Karpas-422 (cell line): ENCODE data around the gene GOLGA8K. TPM values are rescaled to one million over a fixed set of nuclear protein-coding genes. Genes with fewer than 3 reads are reported as not detected.
"Not testable (repeated sequence)": the region's sequence is repeated elsewhere in the genome, so short reads cannot be mapped to it uniquely, and the experiment has no call there.

Experiments used
- DNase-seq: peaks from one replicate; pipeline ENCODE4 v3.0.0-alpha.2; 2015
- H2AFZ ChIP-seq: fragments of 200-600 bp; sonication (generic); 2 replicates; pipeline ENCODE4 v1.6.1; 2014; ENCODE audit warnings: antibody characterized with exemption, low read length, mixed read lengths
- H3K27ac ChIP-seq: fragments of 200-600 bp; sonication (generic); 2 replicates; pipeline ENCODE4 v1.5.1; 2014; ENCODE audit warnings: mild to moderate bottlenecking, low read length, moderate library complexity
- H3K27me3 ChIP-seq: fragments of 200-600 bp; sonication (generic); 2 replicates; pipeline ENCODE4 v1.6.1; 2014; ENCODE audit warnings: low read length, mixed read lengths
- H3K36me3 ChIP-seq: fragments of 200-600 bp; sonication (generic); 2 replicates; pipeline ENCODE4 v1.6.1; 2014; ENCODE audit warnings: low read length, mixed read lengths; ENCODE audit not compliant: insufficient read depth
- H3K4me1 ChIP-seq: fragments of 200-600 bp; sonication (generic); 2 replicates; pipeline ENCODE4 v1.6.1; 2014; ENCODE audit warnings: mild to moderate bottlenecking, low read length, mixed read lengths
- H3K4me2 ChIP-seq: fragments of 200-600 bp; sonication (generic); 2 replicates; pipeline ENCODE4 v1.6.1; 2014; ENCODE audit warnings: low read length, low read depth, mild to moderate bottlenecking; ENCODE audit not compliant: poor library complexity, severe bottlenecking
- H3K4me3 ChIP-seq: fragments of 200-600 bp; sonication (generic); 2 replicates; pipeline ENCODE4 v1.5.1; 2014; ENCODE audit warnings: mild to moderate bottlenecking, antibody characterized with exemption, low read length, mixed read lengths
- H3K79me2 ChIP-seq: fragments of 200-600 bp; sonication (generic); 2 replicates; pipeline ENCODE4 v1.6.1; 2014; ENCODE audit warnings: mild to moderate bottlenecking, low read length, mixed read lengths
- H3K9ac ChIP-seq: fragments of 200-600 bp; sonication (generic); 2 replicates; pipeline ENCODE4 v1.6.0; 2014; ENCODE audit warnings: low read length
- H3K9me2 ChIP-seq: fragments of 200-600 bp; sonication (generic), shearing (Covaris generic); replicated peaks from 2 replicates; pipeline ENCODE4 v1.6.0; 2014; ENCODE audit warnings: mild to moderate bottlenecking, low read length, moderate library complexity; ENCODE audit not compliant: insufficient read depth
- H3K9me3 ChIP-seq: fragments of 300-700, 200-600 bp; sonication (generic); 2 replicates; pipeline ENCODE4 v1.6.1; 2014; ENCODE audit warnings: low read length, mixed read lengths
- H4K20me1 ChIP-seq: fragments of 200-600 bp; sonication (generic); 2 replicates; pipeline ENCODE4 v1.6.1; 2014; ENCODE audit warnings: mild to moderate bottlenecking, antibody characterized with exemption, low read length, low read depth; ENCODE audit not compliant: insufficient read depth
- total RNA-seq: library from RNA; depleted of rRNA; stranded (reverse); fragments of >200 nt; shearing (Covaris generic); gene quantifications from 2 replicates; pipeline ENCODE4 v1.2.3, GENCODE V29; 2014; ENCODE audit warnings: low replicate concordance

The GOLGA8K gene
- total RNA-seq, 1 experiment from 2014 or later, result not detected

DNA sequence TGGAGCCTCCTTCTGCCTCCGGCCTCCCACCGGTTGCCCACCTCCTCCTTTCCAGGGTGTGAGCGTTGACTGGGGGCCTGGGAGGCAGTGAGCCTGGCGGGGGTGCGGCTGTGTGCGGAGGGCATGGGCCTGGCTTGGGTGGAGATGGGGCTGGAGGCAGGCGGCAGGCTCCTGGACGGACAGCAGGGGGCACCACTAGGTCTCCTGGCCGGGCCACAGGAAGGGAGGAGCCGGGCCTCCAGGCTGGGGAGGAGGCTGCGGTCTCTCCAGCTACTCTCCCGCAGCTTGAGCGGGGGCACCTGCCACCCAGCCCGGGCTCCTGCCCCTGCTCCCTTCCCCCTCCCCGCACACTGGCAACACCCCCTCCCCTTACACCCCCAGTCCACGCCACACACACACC is 38.1 kb downstream of the GOLGA8K start:
- not testable (repeated sequence) for H3K36me3 ChIP-seq, H3K27me3 ChIP-seq, H3K27ac ChIP-seq, H3K4me1 ChIP-seq, H3K9ac ChIP-seq, H4K20me1 ChIP-seq, H3K79me2 ChIP-seq, H3K4me2 ChIP-seq, H3K4me3 ChIP-seq, H3K9me3 ChIP-seq, DNase-seq, H3K9me2 ChIP-seq, H2AFZ ChIP-seq

DNA sequence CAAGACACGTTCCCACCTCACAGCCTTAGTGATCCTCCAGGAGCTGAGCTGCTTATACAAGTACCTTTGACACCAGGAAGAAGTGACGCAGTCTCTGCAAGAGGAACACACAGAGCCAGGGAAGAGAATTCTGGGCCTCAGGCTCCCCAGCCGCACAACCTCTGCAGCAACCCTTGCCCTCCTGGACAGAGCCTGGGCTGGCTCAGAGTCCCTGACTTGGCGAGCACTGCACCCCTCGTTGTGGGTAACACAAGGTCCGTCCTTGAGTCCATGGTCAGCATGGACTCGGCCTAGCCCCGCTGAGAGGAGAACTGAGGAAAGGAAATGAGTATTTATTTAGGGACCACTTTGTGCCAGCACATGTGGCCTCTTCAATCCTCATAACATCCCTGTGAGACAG is 39.6 kb downstream of the GOLGA8K start:
- not testable (repeated sequence) for DNase-seq, H3K9ac ChIP-seq, H2AFZ ChIP-seq

DNA sequence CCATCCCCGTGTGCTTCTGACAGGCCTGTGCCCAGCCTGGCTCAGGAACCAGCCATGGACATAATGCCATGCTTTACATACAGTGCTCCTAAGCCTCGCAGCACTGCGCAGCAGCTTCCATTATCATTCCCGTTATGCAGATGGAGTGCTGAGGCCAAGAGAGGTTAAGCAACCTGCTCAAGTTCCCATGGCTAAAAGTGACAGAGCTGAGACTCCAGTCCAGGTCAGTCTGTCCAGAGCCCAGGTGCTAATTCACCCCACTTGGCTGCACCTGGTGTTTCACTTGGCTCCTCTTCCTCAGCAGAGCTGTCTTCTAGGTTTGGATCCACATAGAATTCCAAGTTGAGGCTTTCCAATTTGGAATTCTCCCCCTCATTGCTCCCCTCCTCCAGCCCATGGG is 41.4 kb downstream of the GOLGA8K start:
- H3K79me2 ChIP-seq, H3K4me3 ChIP-seq, H3K9me3 ChIP-seq, H3K36me3 ChIP-seq, H3K9me2 ChIP-seq, H3K4me1 ChIP-seq, H2AFZ ChIP-seq, H3K9ac ChIP-seq, H3K27me3 ChIP-seq, H3K4me2 ChIP-seq, H3K27ac ChIP-seq, DNase-seq, H4K20me1 ChIP-seq: not testable (repeated sequence)

More for the DNA sequence above, 39.6 kb downstream of the GOLGA8K start:
- H3K9me3 ChIP-seq, H3K27ac ChIP-seq, H3K4me3 ChIP-seq, H3K4me1 ChIP-seq, H3K4me2 ChIP-seq, H3K79me2 ChIP-seq, H3K9me2 ChIP-seq, H4K20me1 ChIP-seq, H3K27me3 ChIP-seq, H3K36me3 ChIP-seq: not testable (repeated sequence)

GRCh38 chr15:32358462-32358861 is 44.6 kb downstream of the GOLGA8K start:
- H4K20me1 ChIP-seq, H3K9me2 ChIP-seq, H3K27me3 ChIP-seq, H2AFZ ChIP-seq, H3K9ac ChIP-seq, H3K4me3 ChIP-seq, H3K9me3 ChIP-seq, H3K4me2 ChIP-seq, H3K27ac ChIP-seq, DNase-seq, H3K79me2 ChIP-seq, H3K36me3 ChIP-seq, H3K4me1 ChIP-seq: not testable (repeated sequence)

- H4K20me1 ChIP-seq, H3K27ac ChIP-seq, H3K9me3 ChIP-seq, H3K9me2 ChIP-seq, H3K4me3 ChIP-seq, H3K27me3 ChIP-seq, H3K36me3 ChIP-seq, H3K9ac ChIP-seq, H2AFZ ChIP-seq, H3K79me2 ChIP-seq, H3K4me2 ChIP-seq, H3K4me1 ChIP-seq, DNase-seq: not testable (repeated sequence)
Observed at GRCh38 chr15:32356909-32357308, 46.2 kb downstream of the GOLGA8K start.

DNA sequence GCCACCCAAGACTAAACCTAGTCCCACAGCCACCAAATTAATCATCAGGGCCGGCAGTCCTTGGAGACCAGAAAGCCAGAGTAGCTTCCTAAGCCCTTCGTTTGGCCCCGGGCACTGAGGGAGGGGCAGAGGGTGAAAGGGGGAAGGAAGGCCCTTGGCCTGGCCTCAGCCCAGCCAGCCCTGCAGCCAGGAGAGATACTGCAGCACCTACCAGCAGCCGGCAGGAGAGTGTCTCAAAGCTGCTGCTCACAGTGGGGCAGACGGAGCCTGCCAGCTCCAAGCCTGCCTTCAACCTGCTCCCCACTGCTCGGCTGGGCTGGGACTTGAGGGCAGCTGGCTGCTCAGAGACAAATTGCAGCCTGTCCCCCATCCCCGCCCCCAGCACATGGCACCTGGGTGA is 50.3 kb downstream of the GOLGA8K start:
- H3K4me3 ChIP-seq, H2AFZ ChIP-seq, H3K4me1 ChIP-seq, H3K9ac ChIP-seq, H3K9me2 ChIP-seq, H4K20me1 ChIP-seq, H3K27me3 ChIP-seq, H3K4me2 ChIP-seq, H3K36me3 ChIP-seq, DNase-seq, H3K79me2 ChIP-seq, H3K27ac ChIP-seq, H3K9me3 ChIP-seq: not testable (repeated sequence)

- H2AFZ ChIP-seq, H3K27ac ChIP-seq, H3K9me3 ChIP-seq, H3K27me3 ChIP-seq, H3K79me2 ChIP-seq, H3K4me1 ChIP-seq, H3K9me2 ChIP-seq, DNase-seq, H3K4me2 ChIP-seq, H3K4me3 ChIP-seq, H3K9ac ChIP-seq, H3K36me3 ChIP-seq, H4K20me1 ChIP-seq: not testable (repeated sequence)
Observed at GRCh38 chr15:32350563-32351220, 52.4 kb downstream of the GOLGA8K start.

DNA sequence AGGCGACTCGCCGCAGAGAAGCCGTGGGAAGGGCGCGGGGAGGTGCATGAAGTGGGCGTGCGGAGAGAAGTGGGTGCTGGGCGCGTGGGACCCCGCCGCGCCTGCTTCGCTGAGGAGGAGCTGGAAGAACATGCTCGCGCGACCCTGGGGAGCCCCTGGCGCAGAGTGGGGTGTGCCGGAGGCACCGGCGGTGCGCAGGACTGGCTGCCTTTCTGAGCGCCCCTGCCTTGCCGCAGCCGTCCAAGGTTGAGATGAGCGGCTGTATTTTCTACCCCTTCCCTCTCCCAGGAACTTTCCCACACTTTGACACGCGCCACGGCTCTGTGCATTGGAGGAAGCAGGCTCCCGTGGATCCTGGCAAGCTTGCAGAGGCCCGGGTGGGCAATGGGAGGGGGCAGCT is 56.1 kb downstream of the GOLGA8K start:
- not testable (repeated sequence) for H2AFZ ChIP-seq, H3K79me2 ChIP-seq, H3K27ac ChIP-seq, DNase-seq, H3K4me2 ChIP-seq, H3K9me2 ChIP-seq, H3K36me3 ChIP-seq, H3K4me3 ChIP-seq, H4K20me1 ChIP-seq, H3K9ac ChIP-seq, H3K27me3 ChIP-seq, H3K4me1 ChIP-seq, H3K9me3 ChIP-seq

DNA sequence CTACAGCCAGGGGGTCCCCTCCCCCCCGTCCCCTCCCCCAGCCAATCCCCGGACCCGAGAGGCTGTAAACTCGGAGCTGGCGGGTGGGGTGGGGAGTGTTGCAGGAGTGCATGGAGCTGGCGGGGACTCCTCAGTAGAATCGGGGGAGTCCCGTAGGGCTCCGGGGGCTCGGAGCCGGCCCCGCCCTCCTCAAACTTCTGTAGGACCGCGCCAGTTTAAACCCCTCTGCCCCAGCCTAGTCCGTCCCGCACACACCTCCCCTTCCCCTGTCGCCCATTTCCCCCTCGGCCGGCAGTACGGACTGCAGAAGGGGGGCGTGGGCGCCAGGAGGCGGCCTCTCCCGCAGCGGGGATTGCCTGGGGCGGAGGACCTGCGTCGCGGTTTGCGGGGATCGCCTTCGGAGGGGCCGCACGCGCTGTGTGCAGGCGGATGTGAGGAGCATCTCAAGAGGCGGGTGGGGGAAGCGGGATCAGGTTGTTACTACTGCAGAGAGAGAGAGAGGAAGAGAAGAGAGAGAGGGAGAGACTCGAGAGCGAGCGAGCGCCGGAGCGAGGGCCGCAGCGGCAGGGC is 57.0 kb downstream of the GOLGA8K start:
- H4K20me1 ChIP-seq, H2AFZ ChIP-seq, H3K4me3 ChIP-seq, H3K79me2 ChIP-seq, H3K4me2 ChIP-seq, H3K27ac ChIP-seq, DNase-seq, H3K36me3 ChIP-seq, H3K27me3 ChIP-seq, H3K9ac ChIP-seq, H3K9me2 ChIP-seq, H3K9me3 ChIP-seq, H3K4me1 ChIP-seq: not testable (repeated sequence)
